Immature natural killer cell (primary cell): ENCODE results near the gene VTI1A. TPM values are rescaled to one million over a fixed set of nuclear protein-coding genes. Genes with fewer than 3 reads are reported as not detected.

Experiments used
- DNase-seq, 3 donors: peaks; one replicate each; pipeline ENCODE4 v3.0.0; 2022; ENCODE audit warnings: mixed read lengths in 1 of 3
- H3K27ac Mint-ChIP-seq, 6 donors: one replicate each; pipeline ENCODE4 v1.8.0; 2020; ENCODE audit warnings: mixed read lengths in 6 of 6, mild to moderate bottlenecking in 5 of 6, inconsistent platforms in 4 of 6, moderate library complexity in 3 of 6
- H3K27me3 Mint-ChIP-seq, 3 donors: one replicate each; pipeline ENCODE4 v1.8.0; 2020 to 2021; ENCODE audit warnings: low read depth in 3 of 3, mild to moderate bottlenecking in 3 of 3, mixed read lengths in 3 of 3, moderate library complexity in 3 of 3, inconsistent platforms in 1 of 3
- H3K36me3 Mint-ChIP-seq, 3 donors: one replicate each; pipeline ENCODE4 v1.8.0; 2020; ENCODE audit warnings: mixed read lengths in 3 of 3, inconsistent platforms in 2 of 3, mild to moderate bottlenecking in 2 of 3
- H3K4me1 Mint-ChIP-seq, 2 donors: one replicate each; pipeline ENCODE4 v1.8.0; 2020; ENCODE audit warnings: inconsistent platforms in 2 of 2, mild to moderate bottlenecking in 2 of 2, mixed read lengths in 2 of 2, moderate library complexity in 1 of 2
- H3K4me3 Mint-ChIP-seq, 5 donors: one replicate each; pipeline ENCODE4 v1.8.0; 2020; ENCODE audit warnings: mild to moderate bottlenecking in 5 of 5, mixed read lengths in 5 of 5, inconsistent platforms in 3 of 5, moderate library complexity in 3 of 5
- H3K9me3 Mint-ChIP-seq, 6 donors: one replicate each; pipeline ENCODE4 v1.8.0; 2020; ENCODE audit warnings: mild to moderate bottlenecking in 6 of 6, mixed read lengths in 6 of 6, inconsistent platforms in 4 of 6, moderate library complexity in 3 of 6
- polyA plus RNA-seq, 3 donors: library from polyadenylated mRNA; unstranded; fragments of 300-500 nt; fragmentation: Illumina TruSeq; gene quantifications; one replicate each; pipeline ENCODE4 v1.2.3, GENCODE V29; 2021

VTI1A gene
- polyA plus RNA-seq, 3 donors from 2014 or later = 15.0 to 40.2 (median 31.2) TPM

GRCh38 chr10:112820320-112820719 is 373.3 kb downstream of the VTI1A start:
- no peak overlapping the region for H3K27ac Mint-ChIP-seq
- no peak for DNase-seq
- H3K36me3 Mint-ChIP-seq = peaks cover 21 to 31% (median 22%) of the 10 kb centered on the region in 3 donors
- peaks cover 2 to 6% (median 3%) of the 10 kb centered on the region in 3 donors for H3K27me3 Mint-ChIP-seq
- H3K4me1 Mint-ChIP-seq = peaks cover 14 to 26% of the 10 kb centered on the region in 2 donors
- H3K9me3 Mint-ChIP-seq = no peaks in the 10 kb centered on the region
- no peak overlapping the region for H3K4me3 Mint-ChIP-seq

GRCh38 chr10:112821038-112821437 is 374.0 kb downstream of the VTI1A start:
- Mint-ChIP-seq H3K4me3 (no peak overlapping the region), H3K4me1 (peaks cover 7 to 18% of the 10 kb centered on the region in 2 donors), H3K27ac (no peak overlapping the region), H3K27me3 (peaks cover 2 to 6% (median 3%) of the 10 kb centered on the region in 3 donors), H3K36me3 (peaks cover 18 to 26% (median 22%) of the 10 kb centered on the region in 3 donors), H3K9me3 (no peaks in the 10 kb centered on the region)
- no peak for DNase-seq

GRCh38 chr10:112821663-112822062 is 374.6 kb downstream of the VTI1A start:
- Mint-ChIP-seq H3K4me3 (no peak overlapping the region), H3K9me3 (no peaks in the 10 kb centered on the region), H3K4me1 (peaks cover 5 to 12% of the 10 kb centered on the region in 2 donors), H3K27ac (no peak overlapping the region), H3K36me3 (peaks cover 16 to 22% (median 20%) of the 10 kb centered on the region in 3 donors), H3K27me3 (peaks cover 2 to 6% (median 3%) of the 10 kb centered on the region in 3 donors)
- DNase-seq = no peak

- Mint-ChIP-seq H3K27me3 (peaks cover 0 to 6% (median 2%) of the 10 kb centered on the region in 3 donors), H3K4me3 (no peak overlapping the region), H3K27ac (no peak overlapping the region), H3K36me3 (peaks cover 10 to 12% (median 11%) of the 10 kb centered on the region in 3 donors), H3K4me1 (peaks cover 5 to 12% of the 10 kb centered on the region in 2 donors), H3K9me3 (no peaks in the 10 kb centered on the region)
- no peak for DNase-seq
These were observed 376.0 kb downstream of the VTI1A start for GRCh38 chr10:112823007-112823406.

- H3K4me1 Mint-ChIP-seq = peaks cover 5 to 12% of the 10 kb centered on the region in 2 donors
- peaks cover 10 to 12% (median 11%) of the 10 kb centered on the region in 3 donors for H3K36me3 Mint-ChIP-seq
- H3K27ac Mint-ChIP-seq = no peak overlapping the region
- no peak overlapping the region for H3K4me3 Mint-ChIP-seq
- peaks cover 0 to 6% (median 2%) of the 10 kb centered on the region in 3 donors for H3K27me3 Mint-ChIP-seq
- no peak for DNase-seq
- no peaks in the 10 kb centered on the region for H3K9me3 Mint-ChIP-seq
These were observed 376.6 kb downstream of the VTI1A start for GRCh38 chr10:112823604-112824003.

GRCh38 chr10:112826018-112826697 is 379.1 kb downstream of the VTI1A start:
- Mint-ChIP-seq H3K4me1 (peaks cover 5 to 12% of the 10 kb centered on the region in 2 donors), H3K4me3 (no peak overlapping the region), H3K9me3 (no peaks in the 10 kb centered on the region), H3K27me3 (peaks cover 0 to 4% (median 2%) of the 10 kb centered on the region in 3 donors), H3K36me3 (peaks cover 5 to 10% (median 9%) of the 10 kb centered on the region in 3 donors), H3K27ac (no peak overlapping the region)
- no peak for DNase-seq

GRCh38 chr10:112827086-112827485 is 380.1 kb downstream of the VTI1A start:
- no peak overlapping the region for H3K4me3 Mint-ChIP-seq
- peaks cover 2 to 4% (median 2%) of the 10 kb centered on the region in 3 donors for H3K27me3 Mint-ChIP-seq
- H3K36me3 Mint-ChIP-seq = peaks cover 5 to 13% (median 10%) of the 10 kb centered on the region in 3 donors
- H3K27ac Mint-ChIP-seq = no peak overlapping the region
- DNase-seq = no peak
- H3K9me3 Mint-ChIP-seq = no peaks in the 10 kb centered on the region
- peaks cover 0 to 5% of the 10 kb centered on the region in 2 donors for H3K4me1 Mint-ChIP-seq

GRCh38 chr10:112827951-112828350 is 380.9 kb downstream of the VTI1A start:
- H3K27ac Mint-ChIP-seq = no peak overlapping the region
- H3K27me3 Mint-ChIP-seq = peaks cover 2 to 3% (median 2%) of the 10 kb centered on the region in 3 donors
- H3K4me3 Mint-ChIP-seq = no peak overlapping the region
- no peak for DNase-seq
- no peaks in the 10 kb centered on the region for H3K4me1 Mint-ChIP-seq
- H3K36me3 Mint-ChIP-seq = peaks cover 0 to 8% (median 5%) of the 10 kb centered on the region in 3 donors
- H3K9me3 Mint-ChIP-seq = no peaks in the 10 kb centered on the region

GRCh38 chr10:112831859-112832258 is 384.8 kb downstream of the VTI1A start:
- Mint-ChIP-seq H3K9me3 (no peaks in the 10 kb centered on the region), H3K27ac (no peak overlapping the region), H3K27me3 (peaks cover 0 to 6% (median 5%) of the 10 kb centered on the region in 3 donors), H3K4me1 (peaks cover 7 to 11% of the 10 kb centered on the region in 2 donors), H3K4me3 (no peak overlapping the region), H3K36me3 (peaks cover 0 to 17% (median 3%) of the 10 kb centered on the region in 3 donors)
- DNase-seq = no peak

- peaks cover 7 to 11% of the 10 kb centered on the region in 2 donors for H3K4me1 Mint-ChIP-seq
- H3K9me3 Mint-ChIP-seq = no peaks in the 10 kb centered on the region
- H3K36me3 Mint-ChIP-seq = peaks cover 0 to 17% (median 3%) of the 10 kb centered on the region in 3 donors
- H3K27me3 Mint-ChIP-seq = peaks cover 0 to 7% (median 6%) of the 10 kb centered on the region in 3 donors
- H3K27ac Mint-ChIP-seq = no peak overlapping the region
- DNase-seq = no peak
- H3K4me3 Mint-ChIP-seq = no peak overlapping the region
These were observed 385.4 kb downstream of the VTI1A start for GRCh38 chr10:112832361-112832878.

GRCh38 chr10:112832959-112833358 is 385.9 kb downstream of the VTI1A start:
- Mint-ChIP-seq H3K4me1 (peaks cover 7 to 11% of the 10 kb centered on the region in 2 donors), H3K9me3 (no peaks in the 10 kb centered on the region), H3K4me3 (no peak overlapping the region), H3K27ac (peak overlapping the region in 1 of 6 donors; percentile 13), H3K36me3 (peaks cover 0 to 17% (median 3%) of the 10 kb centered on the region in 3 donors), H3K27me3 (peaks cover 0 to 7% (median 6%) of the 10 kb centered on the region in 3 donors)
- DNase-seq = no peak

- Mint-ChIP-seq H3K9me3 (no peaks in the 10 kb centered on the region), H3K4me1 (peaks cover 7 to 11% of the 10 kb centered on the region in 2 donors), H3K36me3 (peaks cover 0 to 17% (median 3%) of the 10 kb centered on the region in 3 donors), H3K27me3 (peaks cover 0 to 7% (median 6%) of the 10 kb centered on the region in 3 donors), H3K4me3 (no peak overlapping the region), H3K27ac (no peak overlapping the region)
- DNase-seq = no peak
These were observed 387.8 kb downstream of the VTI1A start for GRCh38 chr10:112834751-112835181.

- no peaks in the 10 kb centered on the region for H3K9me3 Mint-ChIP-seq
- H3K4me1 Mint-ChIP-seq = peaks cover 7 to 11% of the 10 kb centered on the region in 2 donors
- H3K27ac Mint-ChIP-seq = no peak overlapping the region
- H3K27me3 Mint-ChIP-seq = peaks cover 0 to 7% (median 6%) of the 10 kb centered on the region in 3 donors
- DNase-seq = no peak
- H3K4me3 Mint-ChIP-seq = no peak overlapping the region
- H3K36me3 Mint-ChIP-seq = peaks cover 0 to 15% (median 3%) of the 10 kb centered on the region in 3 donors
These were observed 388.3 kb downstream of the VTI1A start for GRCh38 chr10:112835217-112835715.

GRCh38 chr10:112835944-112836451 is 389.0 kb downstream of the VTI1A start:
- Mint-ChIP-seq H3K36me3 (peaks cover 0 to 13% (median 1%) of the 10 kb centered on the region in 3 donors), H3K27ac (no peak overlapping the region), H3K4me3 (no peak overlapping the region), H3K9me3 (no peaks in the 10 kb centered on the region), H3K27me3 (peaks cover 0 to 7% (median 6%) of the 10 kb centered on the region in 3 donors), H3K4me1 (peaks cover 7 to 11% of the 10 kb centered on the region in 2 donors)
- DNase-seq = no peak
